Naive thymus-derived CD4-positive, alpha-beta T cell (primary cell): ENCODE measurements around the gene ARL6IP6. TPM values are rescaled to one million over a fixed set of nuclear protein-coding genes. Genes with fewer than 3 reads are reported as not detected.
A peak's percentile ranks its signal among the peaks of the same experiment; 100 is the strongest.

Source experiments
- ATAC-seq: fragments of 150-1000 bp; cut with Tn5 transposase; 2 replicates; pipeline ENCODE4 v1.10.0; 2021; ENCODE audit warnings: mild to moderate bottlenecking, moderate library complexity
- CTCF ChIA-PET: fragments of 350-600 bp; sonication (Branson Sonifier 250); formaldehyde crosslinking; loops from one replicate; lab custom pipeline; 2021; ENCODE audit warnings: antibody characterized with exemption; lab: Charles Lee
- POLR2A ChIA-PET: fragments of 350-600 bp; sonication (Branson Sonifier 250); formaldehyde crosslinking; loops from one replicate; lab custom pipeline; 2021; ENCODE audit warnings: antibody characterized with exemption, inconsistent platforms; lab: Charles Lee
- DNase-seq, 9 donors: peaks; one replicate each; pipeline versions ENCODE4 v3.0.0 to v3.0.0-alpha.2; 2020 to 2022; ENCODE audit warnings: mixed read lengths in 1 of 9
- H3K27ac ChIP-seq: one replicate; pipeline ENCODE4 v1.7.0; 2013; ENCODE audit warnings: mild to moderate bottlenecking, low read depth, low read length, moderate library complexity
- H3K27me3 ChIP-seq, 2 donors: one replicate each; pipeline ENCODE4 v1.7.0; 2013; ENCODE audit warnings: low read length in 2 of 2, mild to moderate bottlenecking in 2 of 2, moderate library complexity in 2 of 2; ENCODE audit not compliant: control insufficient read depth in 2 of 2, insufficient read depth in 2 of 2
- H3K36me3 ChIP-seq, 3 experiments: 1 replicate in 2 of 3; 2 replicates in 1 of 3; pipeline ENCODE4 v1.7.0; 2013; ENCODE audit warnings: low read length in 3 of 3, mild to moderate bottlenecking in 3 of 3, moderate library complexity in 1 of 3; ENCODE audit not compliant: insufficient read depth in 3 of 3, control insufficient read depth in 2 of 3
- H3K4me1 ChIP-seq, 2 donors: one replicate each; pipeline ENCODE4 v1.7.0; 2013; ENCODE audit warnings: low read length in 2 of 2, mild to moderate bottlenecking in 2 of 2, moderate library complexity in 1 of 2; ENCODE audit not compliant: control insufficient read depth in 2 of 2, insufficient read depth in 2 of 2
- H3K4me3 ChIP-seq: 2 replicates; pipeline ENCODE4 v1.7.0; 2013; ENCODE audit warnings: mild to moderate bottlenecking, low read length
- H3K9me3 ChIP-seq, 3 experiments: 1 replicate in 2 of 3; 2 replicates in 1 of 3; pipeline ENCODE4 v1.7.0; 2013; ENCODE audit warnings: low read length in 3 of 3; ENCODE audit not compliant: control insufficient read depth in 2 of 3
- H3K27ac Mint-ChIP-seq, 9 donors: one replicate each; pipeline ENCODE4 v1.8.0; 2020 to 2022; ENCODE audit warnings: mixed read lengths in 9 of 9, mild to moderate bottlenecking in 8 of 9, moderate library complexity in 5 of 9, inconsistent platforms in 2 of 9
- H3K27me3 Mint-ChIP-seq, 5 donors: one replicate each; pipeline ENCODE4 v1.8.0; 2021 to 2022; ENCODE audit warnings: mixed read lengths in 5 of 5, mild to moderate bottlenecking in 1 of 5
- H3K36me3 Mint-ChIP-seq, 5 donors: one replicate each; pipeline ENCODE4 v1.8.0; 2020 to 2022; ENCODE audit warnings: mixed read lengths in 5 of 5, mild to moderate bottlenecking in 3 of 5, inconsistent platforms in 1 of 5
- H3K4me1 Mint-ChIP-seq, 7 donors: one replicate each; pipeline ENCODE4 v1.8.0; 2020 to 2022; ENCODE audit warnings: mixed read lengths in 7 of 7, mild to moderate bottlenecking in 3 of 7, inconsistent platforms in 1 of 7
- H3K4me3 Mint-ChIP-seq, 10 donors: one replicate each; pipeline ENCODE4 v1.8.0; 2020 to 2022; ENCODE audit warnings: mild to moderate bottlenecking in 10 of 10, mixed read lengths in 10 of 10, moderate library complexity in 6 of 10, inconsistent platforms in 2 of 10
- H3K9me3 Mint-ChIP-seq, 11 donors: one replicate each; pipeline ENCODE4 v1.8.0; 2020 to 2022; ENCODE audit warnings: mixed read lengths in 11 of 11, mild to moderate bottlenecking in 4 of 11, inconsistent platforms in 1 of 11, moderate library complexity in 1 of 11
- intact Hi-C, 2 donors: fragments of 100-400 bp; cut with micrococcal nuclease; formaldehyde crosslinking; loops; one replicate each; pipeline ENCODE4 v1.15.1; 2023
- polyA plus RNA-seq, 2 donors: library from polyadenylated mRNA; unstranded; fragments of 300-500 nt; fragmentation: Illumina TruSeq; gene quantifications; one replicate each; pipeline ENCODE4 v1.2.3, GENCODE V29; 2021
- total RNA-seq, 6 experiments: library from RNA in 5 of 6; stranded (reverse) in 5 of 6; gene quantifications; 1 replicate in 5 of 6; 2 replicates in 1 of 6; pipeline ENCODE4 v1.2.3 and lab custom pipeline; 2021 to 2026

Gene ARL6IP6
- total and polyA plus RNA-seq, 7 experiments from 2014 or later: 10.2 to 43.6 (median 18.0) TPM

GRCh38 chr2:152706477-152707021 lies 11.9 kb upstream of the ARL6IP6 start:
- ATAC-seq (no peak), DNase-seq (no peak)
- peaks cover 4 to 8% of the 10 kb centered on the region in 2 donors for H3K4me1 ChIP-seq
- Mint-ChIP-seq H3K4me3 (no peak overlapping the region), H3K4me1 (peaks cover 31 to 92% (median 84%) of the 10 kb centered on the region in 7 donors), H3K9me3 (peaks cover 0 to 8% (median 1%) of the 10 kb centered on the region in 11 donors), H3K27ac (peak overlapping the region in 2 of 9 donors; percentile 14 to 45), H3K27me3 (no peaks in the 10 kb centered on the region), H3K36me3 (peaks cover 19 to 67% (median 54%) of the 10 kb centered on the region in 5 donors)
- intact Hi-C loops: no loop called here
- peaks cover 0 to 29% (median 2%) of the 10 kb centered on the region in 3 experiments for H3K36me3 ChIP-seq
- CTCF ChIA-PET: no interaction called here
- H3K27me3 ChIP-seq: no peaks in the 10 kb centered on the region
- POLR2A ChIA-PET: no interaction called here
- no peak overlapping the region for H3K4me3 ChIP-seq
- no peak overlapping the region for H3K27ac ChIP-seq
- H3K9me3 ChIP-seq: peaks cover 0 to 2% (median 0%) of the 10 kb centered on the region in 3 experiments

GRCh38 chr2:152708742-152709141 lies 9.7 kb upstream of the ARL6IP6 start:
- peak overlapping the region in 3 of 10 donors; percentile 1 to 25 (median 7) for H3K4me3 Mint-ChIP-seq
- peaks cover 0 to 22% (median 9%) of the 10 kb centered on the region in 3 experiments for H3K36me3 ChIP-seq
- DNase-seq (no peak), ATAC-seq (no peak)
- peaks cover 4 to 10% of the 10 kb centered on the region in 2 donors for H3K4me1 ChIP-seq
- H3K27me3 ChIP-seq: no peaks in the 10 kb centered on the region
- H3K4me3 ChIP-seq: no peak overlapping the region
- H3K27ac ChIP-seq: no peak overlapping the region
- no peaks in the 10 kb centered on the region for H3K27me3 Mint-ChIP-seq
- intact Hi-C loops: no loop called here
- H3K4me1 Mint-ChIP-seq: peaks cover 30 to 93% (median 79%) of the 10 kb centered on the region in 7 donors
- H3K27ac Mint-ChIP-seq: peak overlapping the region in 1 of 9 donors; percentile 43
- ChIA-PET POLR2A (interaction anchor here (1.1 kb wide), 1 partner anchor 8 kb away, joined by 5 read pairs; the partner anchor contains the start of gene PRPF40A), CTCF (no interaction called here)
- no peaks in the 10 kb centered on the region for H3K9me3 ChIP-seq
- H3K36me3 Mint-ChIP-seq: peaks cover 17 to 60% (median 47%) of the 10 kb centered on the region in 5 donors
- H3K9me3 Mint-ChIP-seq: no peaks in the 10 kb centered on the region

GRCh38 chr2:152710713-152711112 lies 7.7 kb upstream of the ARL6IP6 start:
- ATAC-seq: no peak

GRCh38 chr2:152715112-152715511 lies 3.3 kb upstream of the ARL6IP6 start:
- Histone ChIP-seq H3K36me3 (peaks cover 0 to 29% (median 9%) of the 10 kb centered on the region in 3 experiments), H3K27ac (no peak overlapping the region), H3K9me3 (no peaks in the 10 kb centered on the region), H3K27me3 (no peaks in the 10 kb centered on the region), H3K4me1 (peaks cover 21 to 37% of the 10 kb centered on the region in 2 donors), H3K4me3 (no peak overlapping the region)
- peaks cover 37 to 82% (median 72%) of the 10 kb centered on the region in 7 donors for H3K4me1 Mint-ChIP-seq
- CTCF ChIA-PET: no interaction called here
- intact Hi-C loops: loop anchor here (5.0 to 10.0 kb wide), 4 partner anchors 60 to 1453 kb away; partner anchors contain the start of gene RBM43 (in 1 of the 2)
- H3K27ac Mint-ChIP-seq: peak overlapping the region in 2 of 9 donors; percentile 62 to 69
- POLR2A ChIA-PET: interaction anchor here (0.6 kb wide), 1 partner anchor 21 kb away, joined by 3 read pairs; no protein-coding TSS in a partner anchor
- peaks cover 10 to 35% (median 33%) of the 10 kb centered on the region in 5 donors for H3K36me3 Mint-ChIP-seq
- DNase-seq (no peak), ATAC-seq (no peak)
- peak overlapping the region; percentile 27 to 100 (median 64) for H3K4me3 Mint-ChIP-seq
- H3K9me3 Mint-ChIP-seq: peaks cover 0 to 11% (median 0%) of the 10 kb centered on the region in 11 donors
- H3K27me3 Mint-ChIP-seq: no peaks in the 10 kb centered on the region

More at GRCh38 chr2:152710713-152711112, 7.7 kb upstream of the ARL6IP6 start:
- CTCF ChIA-PET: no interaction called here
- Mint-ChIP-seq H3K4me1 (peaks cover 36 to 93% (median 81%) of the 10 kb centered on the region in 7 donors), H3K27ac (no peak overlapping the region), H3K27me3 (no peaks in the 10 kb centered on the region), H3K9me3 (no peaks in the 10 kb centered on the region), H3K36me3 (peaks cover 20 to 63% (median 42%) of the 10 kb centered on the region in 5 donors), H3K4me3 (peak overlapping the region in 1 of 10 donors; percentile 35)
- Histone ChIP-seq H3K9me3 (no peaks in the 10 kb centered on the region), H3K27ac (no peak overlapping the region), H3K4me3 (no peak overlapping the region), H3K4me1 (peaks cover 7 to 22% of the 10 kb centered on the region in 2 donors), H3K27me3 (no peaks in the 10 kb centered on the region), H3K36me3 (peaks cover 0 to 27% (median 9%) of the 10 kb centered on the region in 3 experiments)
- no peak for DNase-seq
- POLR2A ChIA-PET: no interaction called here
- intact Hi-C loops: loop anchor here in 1 of 2 donors (10.0 kb wide), 1 partner anchor 56 kb away; no protein-coding TSS in a partner anchor

- peak overlapping the region; percentile 93 for H3K27ac ChIP-seq
- DNase-seq (no peak), ATAC-seq (no peak)
- no peaks in the 10 kb centered on the region for H3K27me3 Mint-ChIP-seq
- intact Hi-C loops: loop anchor here (2.0 to 10.0 kb wide), 5 partner anchors 61 to 1455 kb away; partner anchors contain the start of gene RBM43 (in 2 of the 2)
- peaks cover 10 to 30% (median 25%) of the 10 kb centered on the region in 5 donors for H3K36me3 Mint-ChIP-seq
- H3K27me3 ChIP-seq: no peaks in the 10 kb centered on the region
- H3K9me3 Mint-ChIP-seq: peaks cover 0 to 11% (median 0%) of the 10 kb centered on the region in 11 donors
- peaks cover 0 to 21% (median 9%) of the 10 kb centered on the region in 3 experiments for H3K36me3 ChIP-seq
- H3K27ac Mint-ChIP-seq: peak overlapping the region in 8 of 9 donors; percentile 97 to 100 (median 99)
- POLR2A ChIA-PET: interaction anchor here (0.6 to 2.6 kb wide), 6 partner anchors 11 to 540 kb away, joined by 3 to 12 read pairs (median 4); partner anchors contain the start of gene STAM2
- H3K9me3 ChIP-seq: no peaks in the 10 kb centered on the region
- H3K4me1 ChIP-seq: peaks cover 21 to 41% of the 10 kb centered on the region in 2 donors
- peak overlapping the region; percentile 98 for H3K4me3 ChIP-seq
- CTCF ChIA-PET: interaction anchor here (0.7 to 1.1 kb wide), 2 partner anchors 12 to 1003 kb away, joined by 3 read pairs; no protein-coding TSS in a partner anchor
- H3K4me3 Mint-ChIP-seq: peak overlapping the region; percentile 97 to 100 (median 99)
- H3K4me1 Mint-ChIP-seq: peaks cover 44 to 82% (median 71%) of the 10 kb centered on the region in 7 donors
Measured at GRCh38 chr2:152715854-152716428, 2.5 kb upstream of the ARL6IP6 start.

- ATAC-seq: no peak
- H3K27ac Mint-ChIP-seq: peak overlapping the region; percentile 97 to 100 (median 99)
- peaks cover 21 to 40% of the 10 kb centered on the region in 2 donors for H3K4me1 ChIP-seq
- peak overlapping the region; percentile 93 for H3K27ac ChIP-seq
- H3K9me3 Mint-ChIP-seq: peaks cover 0 to 11% (median 0%) of the 10 kb centered on the region in 11 donors
- peaks cover 10 to 31% (median 20%) of the 10 kb centered on the region in 5 donors for H3K36me3 Mint-ChIP-seq
- peak overlapping the region; percentile 97 to 100 (median 99) for H3K4me3 Mint-ChIP-seq
- peak overlapping the region; percentile 98 for H3K4me3 ChIP-seq
- H3K36me3 ChIP-seq: peaks cover 0 to 20% (median 4%) of the 10 kb centered on the region in 3 experiments
- no peaks in the 10 kb centered on the region for H3K9me3 ChIP-seq
- peaks cover 49 to 84% (median 73%) of the 10 kb centered on the region in 7 donors for H3K4me1 Mint-ChIP-seq
- POLR2A ChIA-PET: interaction anchor here (0.9 to 2.6 kb wide), 12 partner anchors 9 to 1453 kb away, joined by 3 to 12 read pairs (median 4); partner anchors contain the start of gene STAM2
- CTCF ChIA-PET: interaction anchor here (0.7 to 1.1 kb wide), 2 partner anchors 11 to 1004 kb away, joined by 3 read pairs; no protein-coding TSS in a partner anchor
- no peaks in the 10 kb centered on the region for H3K27me3 ChIP-seq
- intact Hi-C loops: loop anchor here (1.0 to 10.0 kb wide), 13 partner anchors 18 to 1456 kb away; partner anchors contain the start of genes RBM43 (in 2 of the 2), STAM2 (in 2 of the 2), ARL5A (in 1 of the 2) and FMNL2 (in 1 of the 2)
- peak in 1 of 9 donors; percentile 54 for DNase-seq
- no peaks in the 10 kb centered on the region for H3K27me3 Mint-ChIP-seq
Measured at GRCh38 chr2:152716805-152717227, 1.6 kb upstream of the ARL6IP6 start.
